Suppressor macrophage (primary cell): ENCODE data around the gene SLC36A3.
"Not testable (repeated sequence)": the region's sequence is repeated elsewhere in the genome, so short reads cannot be mapped to it uniquely, and the experiment has no call there.

Experiments
- DNase-seq, 4 experiments: peaks; one replicate each; pipeline ENCODE4 v3.0.0-alpha.2; 2020 to 2022

SLC36A3 gene

DNA sequence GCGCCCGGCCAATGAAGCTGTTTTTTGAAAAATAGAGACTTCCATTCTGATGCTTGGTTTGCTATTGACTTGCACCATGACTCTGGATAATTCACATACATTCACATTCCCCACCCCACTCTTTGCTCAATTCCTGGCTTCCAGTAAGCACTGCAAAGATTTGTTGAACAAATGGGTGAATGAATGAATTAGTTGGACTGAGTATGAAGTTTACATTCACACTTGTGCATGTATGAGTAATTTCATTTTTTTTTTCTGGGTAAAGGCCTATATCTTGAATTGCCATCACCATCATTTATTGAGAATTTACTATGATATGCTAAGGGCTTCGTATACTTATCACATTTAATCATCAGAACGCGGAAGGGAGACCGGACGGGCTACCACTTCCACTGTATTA, 65.9 kb downstream of the SLC36A3 start:
- DNase-seq = no peak

DNA sequence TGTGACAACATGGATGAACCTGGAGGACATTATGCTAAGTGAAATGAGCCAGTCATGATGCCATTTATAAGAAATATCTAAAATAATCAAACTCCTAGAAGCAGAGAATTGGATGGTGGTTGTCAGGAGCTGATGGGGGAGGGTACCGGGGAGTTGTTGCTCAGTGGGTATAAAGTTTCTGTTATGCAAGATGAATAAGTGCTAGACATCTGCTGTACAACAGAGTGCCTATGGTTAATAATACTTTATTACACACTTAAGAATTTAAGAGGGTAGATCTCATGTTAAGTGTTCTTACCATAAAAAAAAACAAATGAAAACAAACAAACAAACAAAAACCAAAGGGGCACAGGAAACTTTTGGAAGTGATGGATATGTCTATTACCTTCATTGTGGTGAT, 66.7 kb downstream of the SLC36A3 start:
- DNase-seq = no peak

DNA sequence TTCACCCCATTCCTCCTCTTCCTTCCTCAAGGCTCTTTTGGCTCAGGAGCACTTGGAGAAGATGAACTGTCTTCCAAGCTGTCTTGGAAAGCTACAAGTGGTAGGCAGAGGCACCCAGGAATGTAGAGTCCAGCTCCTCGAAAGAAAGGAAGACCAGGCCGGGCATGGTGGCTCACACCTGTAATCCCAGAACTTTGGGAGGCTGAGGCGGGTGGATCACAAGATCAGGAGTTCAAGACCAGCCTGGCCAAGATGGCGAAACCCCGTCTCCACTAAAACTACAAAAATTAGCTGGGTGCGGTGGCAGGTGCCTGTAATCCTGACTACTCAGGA, 68.4 kb downstream of the SLC36A3 start:
- not testable (repeated sequence) for DNase-seq

DNA sequence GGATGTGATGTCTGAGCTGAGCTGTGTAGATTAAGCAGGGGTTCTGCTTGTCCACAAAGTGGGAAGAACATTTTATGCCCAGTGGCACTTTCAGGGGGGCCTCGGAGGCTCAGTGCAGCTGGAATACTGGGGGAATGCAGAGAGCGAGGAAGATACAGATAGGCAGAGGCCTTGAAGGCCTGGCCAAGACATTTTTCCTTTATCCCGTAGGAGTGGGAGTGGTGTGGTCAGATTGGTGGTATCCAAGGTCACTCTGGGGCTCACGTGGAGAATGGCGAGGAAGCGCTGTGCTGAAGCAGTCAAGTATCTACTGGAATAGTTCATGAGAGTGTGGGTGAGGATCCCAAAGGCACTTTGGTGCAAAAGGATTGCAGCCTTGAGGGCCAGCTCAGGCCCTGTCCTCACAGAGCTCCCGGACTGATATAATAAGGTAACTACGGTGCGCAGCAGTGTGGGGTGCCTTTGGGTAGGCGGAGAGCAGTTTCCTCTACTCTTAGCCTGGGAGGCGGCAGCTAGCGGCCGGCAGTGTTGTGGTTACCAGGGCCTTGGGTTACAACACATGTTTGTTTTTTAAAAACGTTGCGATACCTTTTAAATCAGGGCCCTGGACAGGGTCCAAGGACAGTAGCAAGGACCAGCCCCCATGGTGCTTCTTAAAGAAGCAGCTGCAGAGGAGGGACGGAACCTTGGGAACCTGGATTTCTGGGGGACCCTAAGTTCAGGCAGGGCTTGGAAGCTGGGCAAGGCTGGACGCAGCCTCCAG, 68.9 kb downstream of the SLC36A3 start:
- peak; percentile 74 to 90 (median 84) for DNase-seq

DNA sequence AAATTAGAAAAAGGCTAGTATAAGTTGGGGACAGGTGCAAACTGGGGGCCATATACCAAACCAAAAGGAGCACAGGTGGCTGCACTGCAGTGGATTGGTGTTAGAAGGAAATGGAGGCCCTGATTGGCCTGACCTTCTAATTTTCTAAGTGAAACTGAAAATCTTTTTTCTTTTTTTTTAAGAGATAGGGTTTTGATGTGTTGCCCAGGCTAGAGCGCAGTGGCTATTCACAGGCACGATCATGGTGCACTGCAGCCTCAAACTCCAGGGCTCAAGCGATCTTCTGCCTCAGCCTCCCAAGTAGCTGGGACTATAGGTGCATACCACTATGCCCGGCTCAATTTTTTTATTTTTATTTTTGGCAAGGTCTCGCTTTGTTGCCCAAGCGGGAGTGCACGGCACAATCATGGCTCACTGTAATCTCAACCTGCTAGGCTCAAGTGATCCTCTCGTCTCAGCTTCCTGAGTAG, 69.9 kb downstream of the SLC36A3 start:
- no peak for DNase-seq

DNA sequence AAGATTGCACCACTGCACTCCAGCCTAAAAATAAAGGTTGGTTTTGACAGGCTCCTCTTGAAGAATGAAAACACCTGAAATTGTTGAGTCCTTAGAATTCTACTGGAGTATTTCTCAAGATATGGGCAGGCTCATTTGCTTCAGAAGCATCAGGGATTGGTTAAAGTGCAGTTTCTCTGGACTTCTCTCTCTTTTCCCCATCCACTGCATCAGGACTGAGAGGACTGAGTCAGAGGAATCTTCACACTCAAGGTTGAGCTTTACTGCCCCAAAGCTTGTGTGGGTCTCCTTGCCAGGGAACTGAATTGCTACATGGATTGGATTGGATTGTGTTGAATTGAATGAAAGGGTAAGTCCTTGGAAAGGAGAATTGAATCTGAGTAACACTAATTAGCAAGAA, 72.2 kb downstream of the SLC36A3 start:
- DNase-seq = no peak

DNA sequence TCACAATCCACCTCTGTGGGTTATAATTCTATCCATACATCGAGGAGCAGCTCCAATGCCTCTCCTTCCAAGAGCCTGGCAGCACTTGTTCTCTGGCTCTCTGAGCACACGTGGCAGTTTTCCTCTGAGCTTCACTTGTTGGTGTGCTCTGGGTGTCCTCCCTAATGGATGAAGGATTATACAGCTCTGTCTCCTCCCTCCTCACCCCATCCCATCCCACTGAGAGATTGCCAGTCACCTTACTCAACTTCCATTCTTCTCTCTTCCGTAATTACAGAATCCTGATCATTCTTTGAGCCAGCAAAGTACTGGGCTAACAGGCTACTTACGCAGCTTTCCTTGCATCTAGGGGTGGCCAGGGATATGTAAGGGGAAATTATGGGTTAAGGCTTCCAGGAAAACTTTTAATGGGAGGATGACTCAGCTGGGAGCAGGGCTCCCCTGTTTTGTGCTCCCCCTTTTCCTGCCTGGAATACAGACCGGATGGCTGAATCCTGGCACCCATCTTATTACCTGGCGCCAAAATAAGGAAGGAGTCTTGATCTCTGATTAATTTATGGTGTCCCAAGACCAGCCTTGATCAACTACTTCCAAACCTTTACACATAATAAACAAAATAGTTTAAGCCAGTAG, 73.4 kb downstream of the SLC36A3 start:
- DNase-seq = no peak

DNA sequence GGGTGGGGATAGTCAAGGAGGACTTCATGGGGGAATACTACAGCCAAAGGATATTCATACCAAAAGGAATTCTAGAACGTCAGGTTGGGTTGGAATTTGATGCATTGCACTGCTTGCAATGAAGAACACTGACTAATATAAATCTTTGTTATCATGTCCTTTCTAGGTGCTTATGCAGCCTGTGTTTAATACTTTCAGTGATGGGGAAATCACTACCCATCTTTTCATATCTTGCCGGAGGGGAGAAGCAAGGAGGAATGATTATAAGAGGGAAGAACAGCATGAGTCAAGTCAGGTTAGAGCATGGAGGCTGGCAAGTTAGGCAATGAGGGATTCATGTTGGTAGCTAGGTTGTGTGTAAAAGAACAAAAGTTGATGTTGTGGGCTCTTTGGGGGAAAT, 74.6 kb downstream of the SLC36A3 start:
- DNase-seq = no peak

DNA sequence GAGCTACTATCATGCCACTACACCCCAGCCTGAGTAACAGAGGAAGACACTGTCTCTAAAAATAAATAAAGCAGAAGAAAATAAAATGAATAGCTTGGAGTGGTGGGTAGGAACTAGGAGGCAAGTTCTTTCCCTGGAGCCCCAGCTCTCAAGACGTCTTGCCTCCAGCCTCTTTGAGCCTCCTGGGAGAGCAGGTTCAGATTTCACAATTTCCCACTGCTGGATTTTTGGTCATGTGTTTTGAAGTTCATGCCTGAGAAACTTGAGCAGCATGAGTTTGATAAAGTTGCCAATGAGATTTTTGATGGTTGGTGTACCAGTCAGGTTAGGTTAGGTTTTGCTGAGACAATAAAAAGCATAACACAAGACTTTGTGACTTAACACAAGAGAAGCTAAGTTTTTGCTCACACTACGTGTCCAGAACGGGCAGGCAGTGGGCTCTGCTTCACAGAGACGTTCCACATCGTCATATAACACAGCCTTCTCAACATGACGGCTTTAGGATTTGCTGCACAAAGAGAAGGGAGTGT, 75.6 kb downstream of the SLC36A3 start:
- DNase-seq = peak in 1 of 4 experiments; percentile 21
